ENCODE results near the gene PKLR. TPM values are rescaled to one million over a fixed set of nuclear protein-coding genes. Genes with fewer than 3 reads are reported as not detected.

The PKLR gene
- total RNA-seq (2012; rRNA removed) (not detected in 2 replicates), polyA plus RNA-seq (2012; rRNA removed) (0.03 TPM in 1 of 2 replicates, not detected in the other), Bru-seq, nascent RNA (not detected), BruChase-seq, experiment 1, labeled RNA remaining after a 6-hour chase (percentile 6 among the genes with signal in this experiment), BruChase-seq, experiment 2, labeled RNA remaining after a 2-hour chase (percentile 7 among the genes with signal in this experiment)
- polyA plus RNA-seq (2012; cell fraction: cytosol; rRNA removed): not detected in 2 replicates
- 0.03 and 0.05 TPM in 2 replicates for polyA plus RNA-seq (2012; cell fraction: nucleus; rRNA removed; ENCODE audit: low replicate concordance)
- long read RNA-seq: 0 reads

DNA sequence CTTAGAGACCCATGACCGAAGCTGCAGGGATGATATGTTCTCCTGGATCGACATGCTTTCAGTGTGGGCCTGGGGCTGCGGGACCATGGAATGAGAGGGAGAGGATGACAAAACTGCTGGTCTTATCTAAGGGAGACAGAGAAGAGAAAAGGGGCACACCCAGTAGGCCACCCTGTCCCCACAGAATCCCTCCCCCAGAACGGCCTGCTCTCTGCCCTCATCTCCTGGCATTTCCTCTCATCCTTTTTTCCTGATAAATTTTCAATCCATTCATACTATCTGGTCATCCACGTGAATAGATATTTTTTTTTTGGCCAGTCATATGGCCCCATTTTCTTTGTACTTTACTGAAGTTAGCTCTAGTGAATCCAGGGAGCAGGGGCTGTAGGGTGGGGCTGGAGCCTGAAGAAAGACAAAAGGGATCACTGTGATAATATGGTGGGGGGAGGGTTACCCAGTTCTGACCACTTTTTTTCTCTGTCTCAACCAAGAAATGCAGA, at the start of gene PKLR:
Gene PKLR (minus strand): TSS at position 97 of the 500 bp plus-strand sequence. CDS start 43 bp downstream, at position 54.
- TF ChIP-seq MAFK (IDR thresholded peaks at IDR 0.05; ENCODE audit: low read depth, low read length): no peak
- TF ChIP-seq RAD21 (IDR thresholded peaks at IDR 0.05; ENCODE audit: low read length): no peak
- no peak for TF ChIP-seq POLR2A (IDR thresholded peaks at IDR 0.05; ENCODE audit: low read depth, low read length)
- no peak for TF ChIP-seq NFE2L2 (IDR thresholded peaks at IDR 0.05; ENCODE audit: low read depth, low read length)
- TF ChIP-seq RCOR1 (IDR thresholded peaks at IDR 0.05; ENCODE audit: insufficient replicate concordance, low read length): no peak
- TF ChIP-seq CEBPB (IDR thresholded peaks at IDR 0.05; ENCODE audit: low read depth, low read length): no peak
- no peak for TF ChIP-seq MXI1 (IDR thresholded peaks at IDR 0.05; ENCODE audit: borderline replicate concordance, low read depth, low read length)
- no peak within 1 kb of the TSS for H2BK15ac ChIP-seq (ENCODE audit: low read depth, low read length)
- intact Hi-C loops (cut with micrococcal nuclease): no loop called here
- H3K23ac ChIP-seq (ENCODE audit: low read depth, low read length): no peak within 1 kb of the TSS
- H2BK120ac ChIP-seq (ENCODE audit: low read depth, low read length): no peak within 1 kb of the TSS
- no peak within 1 kb of the TSS for H2AK9ac ChIP-seq (replicated peaks; ENCODE audit: low read depth, low read length, poor library complexity)
- H3K27ac ChIP-seq (ENCODE audit: insufficient read depth, low read length): no peak within 1 kb of the TSS
- H3K4ac ChIP-seq (ENCODE audit: low read depth, low read length): no peak within 1 kb of the TSS
- BruUV-seq (replicated peaks): no TSS peak
- no peak within 1 kb of the TSS for H3K18ac ChIP-seq (ENCODE audit: low read depth, low read length)
- H3K9me3 ChIP-seq (ENCODE audit: control insufficient read depth, insufficient read depth, low read length): no peaks in the 10 kb centered on the region
- H3K79me1 ChIP-seq (ENCODE audit: low read depth in 1 of 2, low read length in 2 of 2): no peaks in the 10 kb centered on the region
- no peak within 1 kb of the TSS for H3K9ac ChIP-seq (ENCODE audit: low read depth, low read length)
- ChIA-PET CTCF (no interaction called here), POLR2A (ENCODE audit: unreplicated experiment) (no interaction called here)
- no peak within 1 kb of the TSS for H3K14ac ChIP-seq (replicated peaks; ENCODE audit: low read depth, low read length)
- no peak within 1 kb of the TSS for H2AFZ ChIP-seq (replicated peaks; ENCODE audit: low read length, poor library complexity)
- H4K8ac ChIP-seq (ENCODE audit: low read depth in 2 of 2, low read length in 2 of 2): no peak within 1 kb of the TSS
- ATAC-seq (ENCODE audit: low read depth) (no peak), DNase-seq (no peak)
- no CpG with 5 or more reads among the region's 5 CpGs for WGBS, 2 experiments (ENCODE audit: extremely low coverage in 2 of 2, insufficient read length in 1 of 2)
- in situ Hi-C loops (cut with MboI; ENCODE audit: low sequenced_read_pairs): no loop called here
- no peaks in the 10 kb centered on the region for H4K20me1 ChIP-seq (ENCODE audit: insufficient read depth, low read length)
- dilution Hi-C loops (cut with HindIII; ENCODE audit: low sequenced_read_pairs, unreplicated experiment): no loop called here
- no peak within 1 kb of the TSS for H4K91ac ChIP-seq (ENCODE audit: insufficient read depth, low read depth, low read length)
- H2BK5ac ChIP-seq (ENCODE audit: low read depth, low read length, poor library complexity, severe bottlenecking): no peak within 1 kb of the TSS
- H3K4me3 ChIP-seq (ENCODE audit: insufficient read depth, low read depth, low read length): no peak within 1 kb of the TSS
- H3K56ac ChIP-seq (ENCODE audit: extremely low read depth, insufficient read depth, low read length): no peak within 1 kb of the TSS
- no peak within 1 kb of the TSS for H2BK20ac ChIP-seq (ENCODE audit: low read depth, low read length)
- no peak within 1 kb of the TSS for H4K5ac ChIP-seq (ENCODE audit: low read depth, low read length)
- peaks cover 21% of the 10 kb centered on the region for H3K27me3 ChIP-seq (ENCODE audit: control insufficient read depth, insufficient read depth, low read length)
- H3K4me2 ChIP-seq (ENCODE audit: low read depth, low read length): no peak within 1 kb of the TSS
- no peaks in the 10 kb centered on the region for H3K36me3 ChIP-seq (ENCODE audit: control insufficient read depth, insufficient read depth, low read length)
- H3K4me1 ChIP-seq (ENCODE audit: control insufficient read depth, insufficient read depth, low read length): no peaks in the 10 kb centered on the region
- no peak within 1 kb of the TSS for H2AK5ac ChIP-seq (ENCODE audit: low read depth, low read length)
- no peaks in the 10 kb centered on the region for H3K9me1 ChIP-seq (ENCODE audit: insufficient read depth, low read length)
